ENCODE data around the gene SOX10. TPM values are rescaled to one million over a fixed set of nuclear protein-coding genes. Genes with fewer than 3 reads are reported as not detected.

The SOX10 gene
- total RNA-seq, 3 donors from 2014 or later, result 0.46 to 21.2 (median 1.7) TPM

- intact Hi-C loops (cut with DNase I, micrococcal nuclease), result no loop called here
- ATAC-seq (no peak), DNase-seq (no peak)
- Histone ChIP-seq H3K4me3 (no peak overlapping the region), H3K36me3 (ENCODE audit: low read depth) (no peaks in the 10 kb centered on the region), H3K9me3 (no peaks in the 10 kb centered on the region), H3K4me1 (ENCODE audit: low read depth) (peaks cover 7% of the 10 kb centered on the region)
- no peak for TF ChIP-seq CTCF (IDR thresholded peaks at IDR 0.05)
Observed at GRCh38 chr22:38017939-38018885, 33.9 kb upstream of the SOX10 start.

GRCh38 chr22:38017272-38017920 is 33.0 kb upstream of the SOX10 start:
- Histone ChIP-seq H3K4me1 (ENCODE audit: low read depth) (peaks cover 7% of the 10 kb centered on the region), H3K9me3 (no peaks in the 10 kb centered on the region), H3K36me3 (ENCODE audit: low read depth) (no peaks in the 10 kb centered on the region), H3K4me3 (no peak overlapping the region)
- DNase-seq (peak; percentile 79 to 82 (median 82)), ATAC-seq (peak; percentile 77)
- intact Hi-C loops (cut with DNase I, micrococcal nuclease), result no loop called here
- no peak for TF ChIP-seq CTCF (IDR thresholded peaks at IDR 0.05)

- H3K9me3 ChIP-seq, result no peaks in the 10 kb centered on the region
- TF ChIP-seq CTCF (IDR thresholded peaks at IDR 0.05), result no peak
- DNase-seq, result peak in 2 of 3 donors; percentile 69
Observed at GRCh38 chr22:38016182-38017151, 32.1 kb upstream of the SOX10 start.

GRCh38 chr22:38014083-38014482 is 29.7 kb upstream of the SOX10 start:
- TF ChIP-seq CTCF (IDR thresholded peaks at IDR 0.05), result no peak
- H3K36me3 ChIP-seq (ENCODE audit: low read depth), result no peaks in the 10 kb centered on the region
- H3K4me3 ChIP-seq, result no peak overlapping the region
- no peaks in the 10 kb centered on the region for H3K9me3 ChIP-seq
- DNase-seq (no peak), ATAC-seq (no peak)
- intact Hi-C loops (cut with DNase I, micrococcal nuclease), result no loop called here
- peaks cover 7% of the 10 kb centered on the region for H3K4me1 ChIP-seq (ENCODE audit: low read depth)

More at GRCh38 chr22:38016182-38017151, 32.1 kb upstream of the SOX10 start:
- H3K36me3 ChIP-seq (ENCODE audit: low read depth), result no peaks in the 10 kb centered on the region
- intact Hi-C loops (cut with DNase I, micrococcal nuclease), result no loop called here
- peak; percentile 81 for ATAC-seq
- H3K4me1 ChIP-seq (ENCODE audit: low read depth), result peaks cover 7% of the 10 kb centered on the region
- no peak overlapping the region for H3K4me3 ChIP-seq

- TF ChIP-seq CTCF (IDR thresholded peaks at IDR 0.05), result no peak
- peaks cover 7% of the 10 kb centered on the region for H3K4me1 ChIP-seq (ENCODE audit: low read depth)
- DNase-seq (no peak), ATAC-seq (no peak)
- H3K36me3 ChIP-seq (ENCODE audit: low read depth), result no peaks in the 10 kb centered on the region
- H3K9me3 ChIP-seq, result no peaks in the 10 kb centered on the region
- no peak overlapping the region for H3K4me3 ChIP-seq
- intact Hi-C loops (cut with DNase I, micrococcal nuclease), result no loop called here
Observed at GRCh38 chr22:38012604-38013072, 28.3 kb upstream of the SOX10 start.
